HG03025 (cell line): ENCODE data around the gene MYH10.
"Not testable (repeated sequence)": the region's sequence is repeated elsewhere in the genome, so short reads cannot be mapped to it uniquely, and the experiment has no call there.

Experiments used
- ATAC-seq: cut with Tn5 transposase; IDR thresholded peaks from one replicate; pipeline ENCODE4 v1.9.1; 2021; ENCODE audit warnings: mild to moderate bottlenecking, moderate library complexity; ENCODE audit not compliant: unreplicated experiment, low FRiP score

The MYH10 gene

GRCh38 chr17:8558144-8558543 lies 72.4 kb downstream of the MYH10 start:
- no peak for ATAC-seq

GRCh38 chr17:8557176-8557806 lies 73.2 kb downstream of the MYH10 start:
- ATAC-seq = no peak

GRCh38 chr17:8556074-8556473 lies 74.5 kb downstream of the MYH10 start:
- no peak for ATAC-seq

- ATAC-seq = no peak
Observed at GRCh38 chr17:8555062-8555461, 75.5 kb downstream of the MYH10 start.

- ATAC-seq = no peak
Observed at GRCh38 chr17:8552577-8553320, 77.8 kb downstream of the MYH10 start.

GRCh38 chr17:8542599-8543502 lies 87.7 kb downstream of the MYH10 start:
- ATAC-seq = no peak

GRCh38 chr17:8539976-8540375 lies 90.5 kb downstream of the MYH10 start:
- not testable (repeated sequence) for ATAC-seq

GRCh38 chr17:8537734-8538133 lies 92.8 kb downstream of the MYH10 start:
- no peak for ATAC-seq

- no peak for ATAC-seq
Observed at GRCh38 chr17:8534498-8535188, 95.9 kb downstream of the MYH10 start.

- no peak for ATAC-seq
Observed at GRCh38 chr17:8532021-8532420, 98.5 kb downstream of the MYH10 start.

GRCh38 chr17:8522577-8522976 lies 107.9 kb downstream of the MYH10 start:
- no peak for ATAC-seq

GRCh38 chr17:8520981-8521380 lies 109.5 kb downstream of the MYH10 start:
- no peak for ATAC-seq

- no peak for ATAC-seq
Observed at GRCh38 chr17:8518850-8519249, 111.7 kb downstream of the MYH10 start.

- ATAC-seq = no peak
Observed at GRCh38 chr17:8518326-8518725, 112.2 kb downstream of the MYH10 start.

GRCh38 chr17:8514801-8515200 lies 115.7 kb downstream of the MYH10 start:
- ATAC-seq = no peak

GRCh38 chr17:8506145-8506544 lies 124.4 kb downstream of the MYH10 start:
- no peak for ATAC-seq

- no peak for ATAC-seq
Observed at GRCh38 chr17:8504460-8505207, 125.9 kb downstream of the MYH10 start.

- no peak for ATAC-seq
Observed at GRCh38 chr17:8503807-8504206, 126.7 kb downstream of the MYH10 start.

- ATAC-seq = no peak
Observed at GRCh38 chr17:8503368-8503767, 127.2 kb downstream of the MYH10 start.

GRCh38 chr17:8502126-8502525 lies 128.4 kb downstream of the MYH10 start:
- ATAC-seq = no peak
